ENCODE results near the gene OR5P2. TPM values are rescaled to one million over a fixed set of nuclear protein-coding genes. Genes with fewer than 3 reads are reported as not detected.
"Not testable (repeated sequence)": the region's sequence is repeated elsewhere in the genome, so short reads cannot be mapped to it uniquely, and the experiment has no call there.

OR5P2 gene
- total RNA-seq, 1 donor from 2014 or later: not detected

DNA sequence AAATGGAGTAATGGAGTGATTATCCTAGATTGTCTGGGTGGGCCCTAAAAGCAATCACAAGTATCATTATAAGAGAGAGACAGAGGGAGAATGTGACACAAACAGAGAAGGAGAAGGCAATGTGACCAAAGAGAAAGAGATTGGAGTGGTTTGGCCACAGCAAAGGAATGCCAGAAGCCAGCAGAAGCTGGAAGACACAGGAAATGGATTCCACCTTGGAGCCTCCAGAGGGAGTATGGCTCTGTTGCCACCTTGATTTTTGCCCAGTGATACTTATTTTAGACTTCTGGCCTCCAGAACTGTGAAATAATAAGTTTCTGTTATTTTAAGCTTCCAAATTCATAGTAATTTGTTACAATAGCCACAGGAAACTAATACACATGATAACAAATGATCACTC is 36.8 kb upstream of the OR5P2 start:
- H3K27ac Mint-ChIP-seq: no peak overlapping the region

DNA sequence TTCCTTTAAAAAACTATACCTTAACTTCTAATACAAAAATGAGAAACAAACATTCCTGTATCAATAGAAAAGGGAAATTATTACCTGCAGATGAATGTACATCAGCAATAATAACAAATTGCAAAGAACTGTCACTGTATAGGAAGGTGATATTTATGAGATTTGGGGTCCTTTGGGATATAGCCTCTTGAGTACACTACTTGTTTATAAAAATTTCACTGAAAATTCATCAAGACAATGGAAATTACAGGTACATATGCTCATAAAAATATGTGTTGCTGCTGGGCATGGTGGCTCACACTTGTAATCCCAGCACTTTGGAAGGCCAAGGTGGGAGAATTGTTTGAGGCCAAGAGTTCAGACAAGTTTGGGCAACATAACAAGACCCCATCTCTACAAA is 34.0 kb upstream of the OR5P2 start, which contains the start of gene OR5P3:
OR5P3 (minus strand) TSS at position 101 of the 400 bp plus-strand sequence.
- Mint-ChIP-seq H3K4me3 (ENCODE audit: low read depth) (no peak within 1 kb of the TSS), H3K36me3 (ENCODE audit: insufficient read depth) (no peaks in the 10 kb centered on the region), H3K4me1 (ENCODE audit: low read depth) (no peaks in the 10 kb centered on the region), H3K9me3 (ENCODE audit: low read depth) (no peaks in the 10 kb centered on the region), H3K27ac (no peak within 1 kb of the TSS), H3K27me3 (no peaks in the 10 kb centered on the region)
- TF ChIP-seq, protein P1, sequence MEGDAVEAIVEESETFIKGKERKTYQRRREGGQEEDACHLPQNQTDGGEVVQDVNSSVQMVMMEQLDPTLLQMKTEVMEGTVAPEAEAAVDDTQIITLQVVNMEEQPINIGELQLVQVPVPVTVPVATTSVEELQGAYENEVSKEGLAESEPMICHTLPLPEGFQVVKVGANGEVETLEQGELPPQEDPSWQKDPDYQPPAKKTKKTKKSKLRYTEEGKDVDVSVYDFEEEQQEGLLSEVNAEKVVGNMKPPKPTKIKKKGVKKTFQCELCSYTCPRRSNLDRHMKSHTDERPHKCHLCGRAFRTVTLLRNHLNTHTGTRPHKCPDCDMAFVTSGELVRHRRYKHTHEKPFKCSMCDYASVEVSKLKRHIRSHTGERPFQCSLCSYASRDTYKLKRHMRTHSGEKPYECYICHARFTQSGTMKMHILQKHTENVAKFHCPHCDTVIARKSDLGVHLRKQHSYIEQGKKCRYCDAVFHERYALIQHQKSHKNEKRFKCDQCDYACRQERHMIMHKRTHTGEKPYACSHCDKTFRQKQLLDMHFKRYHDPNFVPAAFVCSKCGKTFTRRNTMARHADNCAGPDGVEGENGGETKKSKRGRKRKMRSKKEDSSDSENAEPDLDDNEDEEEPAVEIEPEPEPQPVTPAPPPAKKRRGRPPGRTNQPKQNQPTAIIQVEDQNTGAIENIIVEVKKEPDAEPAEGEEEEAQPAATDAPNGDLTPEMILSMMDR (IDR thresholded peaks at IDR 0.05; ENCODE audit: unreplicated experiment): no peak
- no peak for DNase-seq (ENCODE audit: low spot score, unreplicated experiment)

More for the DNA sequence above, 36.8 kb upstream of the OR5P2 start:
- Mint-ChIP-seq H3K9me3 (ENCODE audit: low read depth) (no peaks in the 10 kb centered on the region), H3K4me3 (ENCODE audit: low read depth) (no peak overlapping the region), H3K4me1 (ENCODE audit: low read depth) (no peaks in the 10 kb centered on the region), H3K27me3 (no peaks in the 10 kb centered on the region), H3K36me3 (ENCODE audit: insufficient read depth) (no peaks in the 10 kb centered on the region)
- TF ChIP-seq, protein P1 (IDR thresholded peaks at IDR 0.05; ENCODE audit: unreplicated experiment): no peak
- no peak for DNase-seq (ENCODE audit: low spot score, unreplicated experiment)

DNA sequence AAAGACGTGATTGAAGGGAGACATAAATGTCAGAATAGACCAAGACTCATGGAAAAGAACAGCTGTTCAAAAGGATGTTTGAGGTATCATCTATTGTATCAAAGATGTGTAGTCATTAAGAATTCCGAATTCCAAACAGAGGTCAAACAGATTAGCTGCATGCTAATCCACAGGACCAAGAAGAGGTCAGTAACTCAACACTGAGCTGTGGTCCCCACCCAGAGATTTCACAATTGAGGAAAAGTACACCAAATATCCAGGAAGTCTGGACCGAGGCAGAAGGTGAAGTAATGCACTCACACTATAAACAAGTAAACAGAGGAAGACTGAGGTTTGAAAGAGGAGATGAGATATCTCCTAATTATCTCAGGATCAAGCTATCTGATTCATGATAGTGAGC is 29.6 kb upstream of the OR5P2 start:
- Mint-ChIP-seq H3K4me3 (ENCODE audit: low read depth) (no peak overlapping the region), H3K36me3 (ENCODE audit: insufficient read depth) (no peaks in the 10 kb centered on the region), H3K4me1 (ENCODE audit: low read depth) (no peaks in the 10 kb centered on the region), H3K27ac (no peak overlapping the region), H3K27me3 (no peaks in the 10 kb centered on the region), H3K9me3 (ENCODE audit: low read depth) (no peaks in the 10 kb centered on the region)
- DNase-seq (ENCODE audit: low spot score, unreplicated experiment): no peak
- TF ChIP-seq, protein P1 (IDR thresholded peaks at IDR 0.05; ENCODE audit: unreplicated experiment): no peak

DNA sequence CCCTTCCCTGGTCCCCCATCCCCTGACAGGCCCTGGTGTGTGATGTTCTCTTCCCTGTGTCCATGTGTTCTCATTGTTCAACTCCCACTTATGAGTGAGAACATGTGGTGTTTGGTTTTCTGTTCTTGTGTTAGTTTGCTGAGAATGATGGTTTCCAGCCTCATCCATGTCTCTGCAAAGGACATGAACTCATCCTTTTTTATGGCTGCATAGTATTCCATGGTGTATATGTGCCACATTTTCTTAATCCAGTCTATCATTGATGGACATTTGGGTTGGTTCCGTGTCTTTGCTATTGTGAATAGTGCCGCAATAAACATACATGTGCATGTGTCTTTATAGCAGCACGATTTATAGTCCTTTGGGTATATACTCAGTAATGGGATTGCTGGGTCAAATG is 23.7 kb upstream of the OR5P2 start:
- H3K27me3 Mint-ChIP-seq; H3K4me3 Mint-ChIP-seq (ENCODE audit: low read depth); H3K4me1 Mint-ChIP-seq (ENCODE audit: low read depth); DNase-seq (ENCODE audit: low spot score, unreplicated experiment); H3K36me3 Mint-ChIP-seq (ENCODE audit: insufficient read depth); H3K27ac Mint-ChIP-seq: not testable (repeated sequence)
- H3K9me3 Mint-ChIP-seq (ENCODE audit: low read depth): peaks cover 26% of the 10 kb centered on the region

DNA sequence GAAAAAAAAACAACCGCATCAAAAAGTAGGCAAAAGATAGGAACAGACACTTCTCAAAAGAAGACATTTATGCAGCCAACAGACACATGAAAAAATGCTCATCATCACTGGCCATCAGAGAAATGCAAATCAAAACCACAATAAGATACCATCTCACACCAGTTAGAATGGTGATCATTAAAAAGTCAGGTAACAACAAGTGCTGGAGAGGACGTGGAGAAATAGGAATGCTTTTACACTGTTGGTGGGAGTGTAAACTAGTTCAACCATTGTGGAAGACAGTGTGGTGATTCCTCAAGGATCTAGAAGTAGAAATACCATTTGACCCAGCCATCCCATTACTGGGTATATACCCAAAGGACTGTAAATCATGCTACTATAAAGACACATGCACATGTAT is 18.2 kb upstream of the OR5P2 start:
- not testable (repeated sequence) for H3K4me1 Mint-ChIP-seq (ENCODE audit: low read depth); H3K27ac Mint-ChIP-seq; H3K36me3 Mint-ChIP-seq (ENCODE audit: insufficient read depth); DNase-seq (ENCODE audit: low spot score, unreplicated experiment); H3K4me3 Mint-ChIP-seq (ENCODE audit: low read depth); H3K27me3 Mint-ChIP-seq
- H3K9me3 Mint-ChIP-seq (ENCODE audit: low read depth): peaks cover 37% of the 10 kb centered on the region

DNA sequence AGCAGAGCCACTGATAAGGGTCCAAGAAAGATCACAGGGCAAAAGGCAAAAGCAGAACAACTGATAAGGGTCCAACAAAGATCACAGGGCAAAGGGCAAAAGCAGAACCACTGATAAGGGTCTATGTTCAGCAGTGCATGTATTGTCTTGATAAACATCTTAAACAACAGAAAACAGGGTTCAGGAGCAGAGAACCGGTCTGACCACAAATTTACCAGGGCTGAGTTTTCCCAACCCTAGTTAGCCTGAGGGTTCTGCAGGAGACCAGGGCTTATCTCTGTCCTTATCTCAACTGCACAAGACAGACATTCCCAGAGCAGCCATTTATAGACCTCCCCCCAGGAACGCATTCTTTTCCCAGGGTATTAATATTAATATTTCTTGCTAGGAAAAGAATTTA is 13.6 kb upstream of the OR5P2 start:
- not testable (repeated sequence) for H3K27me3 Mint-ChIP-seq; H3K36me3 Mint-ChIP-seq (ENCODE audit: insufficient read depth); H3K27ac Mint-ChIP-seq; H3K4me3 Mint-ChIP-seq (ENCODE audit: low read depth); H3K4me1 Mint-ChIP-seq (ENCODE audit: low read depth); DNase-seq (ENCODE audit: low spot score, unreplicated experiment)
- H3K9me3 Mint-ChIP-seq (ENCODE audit: low read depth): peaks cover 31% of the 10 kb centered on the region

DNA sequence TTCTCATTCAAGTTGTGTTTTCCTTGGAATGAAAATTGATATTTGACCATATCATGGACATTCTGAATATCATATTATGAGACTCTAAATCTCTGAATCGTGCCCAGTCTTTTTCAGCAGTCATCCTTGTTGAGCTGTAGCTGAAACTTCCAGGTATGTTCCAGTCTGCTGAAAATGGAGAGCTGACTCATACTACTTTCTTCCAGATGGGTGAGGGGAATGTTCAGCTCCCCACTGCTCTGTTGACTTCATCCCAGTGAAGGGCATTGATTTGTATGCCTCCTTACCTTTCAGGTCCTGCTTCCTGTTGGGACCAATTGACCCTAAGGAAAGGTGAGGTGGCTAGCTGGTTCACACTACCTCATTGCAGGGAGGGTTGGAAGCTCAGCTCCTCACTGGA is 3.5 kb downstream of the OR5P2 start:
- Mint-ChIP-seq H3K4me3 (ENCODE audit: low read depth) (no peak overlapping the region), H3K27me3 (no peaks in the 10 kb centered on the region)

More for the DNA sequence above, 3.5 kb downstream of the OR5P2 start:
- Mint-ChIP-seq H3K36me3 (ENCODE audit: insufficient read depth) (no peaks in the 10 kb centered on the region), H3K4me1 (ENCODE audit: low read depth) (no peaks in the 10 kb centered on the region), H3K27ac (no peak overlapping the region), H3K9me3 (ENCODE audit: low read depth) (peaks cover 5% of the 10 kb centered on the region)
- DNase-seq (ENCODE audit: low spot score, unreplicated experiment): no peak
- TF ChIP-seq, protein P1 (IDR thresholded peaks at IDR 0.05; ENCODE audit: unreplicated experiment): no peak

Data from progenitor cell of endocrine pancreas (in vitro differentiated cells).